ENCODE results near the gene RNF112. TPM values are rescaled to one million over a fixed set of nuclear protein-coding genes. Genes with fewer than 3 reads are reported as not detected.

The RNF112 gene
- total RNA-seq, 1 experiment from 2014 or later: 0.81 TPM

DNA sequence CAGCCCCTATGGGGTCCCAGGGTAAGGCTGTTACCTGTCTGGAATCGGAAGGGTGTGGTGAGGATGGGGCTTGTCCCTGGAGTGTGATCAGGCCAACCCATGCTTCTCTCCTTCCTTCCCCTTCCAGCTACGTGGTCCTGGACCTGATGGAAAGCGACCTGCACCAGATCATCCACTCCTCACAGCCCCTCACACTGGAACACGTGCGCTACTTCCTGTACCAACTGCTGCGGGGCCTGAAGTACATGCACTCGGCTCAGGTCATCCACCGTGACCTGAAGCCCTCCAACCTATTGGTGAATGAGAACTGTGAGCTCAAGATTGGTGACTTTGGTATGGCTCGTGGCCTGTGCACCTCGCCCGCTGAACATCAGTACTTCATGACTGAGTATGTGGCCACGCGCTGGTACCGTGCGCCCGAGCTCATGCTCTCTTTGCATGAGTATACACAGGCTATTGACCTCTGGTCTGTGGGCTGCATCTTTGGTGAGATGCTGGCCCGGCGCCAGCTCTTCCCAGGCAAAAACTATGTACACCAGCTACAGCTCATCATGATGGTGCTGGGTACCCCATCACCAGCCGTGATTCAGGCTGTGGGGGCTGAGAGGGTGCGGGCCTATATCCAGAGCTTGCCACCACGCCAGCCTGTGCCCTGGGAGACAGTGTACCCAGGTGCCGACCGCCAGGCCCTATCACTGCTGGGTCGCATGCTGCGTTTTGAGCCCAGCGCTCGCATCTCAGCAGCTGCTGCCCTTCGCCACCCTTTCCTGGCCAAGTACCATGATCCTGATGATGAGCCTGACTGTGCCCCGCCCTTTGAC is 30.3 kb upstream of the RNF112 start:
- H2BK12ac ChIP-seq (ENCODE audit: insufficient read length, low read depth, low read length): no peak overlapping the region
- peak overlapping the region; percentile 18 to 24; a peak in 2 of 5 replicates for H3K4me3 Mint-ChIP-seq
- H3K23ac ChIP-seq (ENCODE audit: insufficient read length, low read depth, low read length): no peak overlapping the region
- no CpG with 5 or more reads among the region's 29 CpGs for WGBS (ENCODE audit: extremely low coverage, insufficient read length, low lambda C conversion rate)
- H3K36me3 Mint-ChIP-seq (ENCODE audit: insufficient read depth in 1 of 3, low read depth in 3 of 3): peaks cover 37 to 63% (median 60%) of the 10 kb centered on the region in 3 experiments
- no peak overlapping the region for H2BK120ac ChIP-seq (ENCODE audit: low read depth, low read length, poor library complexity, severe bottlenecking)
- H3K9ac ChIP-seq (ENCODE audit: extremely low read depth, insufficient read length, low read length): no peak overlapping the region
- TF ChIP-seq, protein P1, sequence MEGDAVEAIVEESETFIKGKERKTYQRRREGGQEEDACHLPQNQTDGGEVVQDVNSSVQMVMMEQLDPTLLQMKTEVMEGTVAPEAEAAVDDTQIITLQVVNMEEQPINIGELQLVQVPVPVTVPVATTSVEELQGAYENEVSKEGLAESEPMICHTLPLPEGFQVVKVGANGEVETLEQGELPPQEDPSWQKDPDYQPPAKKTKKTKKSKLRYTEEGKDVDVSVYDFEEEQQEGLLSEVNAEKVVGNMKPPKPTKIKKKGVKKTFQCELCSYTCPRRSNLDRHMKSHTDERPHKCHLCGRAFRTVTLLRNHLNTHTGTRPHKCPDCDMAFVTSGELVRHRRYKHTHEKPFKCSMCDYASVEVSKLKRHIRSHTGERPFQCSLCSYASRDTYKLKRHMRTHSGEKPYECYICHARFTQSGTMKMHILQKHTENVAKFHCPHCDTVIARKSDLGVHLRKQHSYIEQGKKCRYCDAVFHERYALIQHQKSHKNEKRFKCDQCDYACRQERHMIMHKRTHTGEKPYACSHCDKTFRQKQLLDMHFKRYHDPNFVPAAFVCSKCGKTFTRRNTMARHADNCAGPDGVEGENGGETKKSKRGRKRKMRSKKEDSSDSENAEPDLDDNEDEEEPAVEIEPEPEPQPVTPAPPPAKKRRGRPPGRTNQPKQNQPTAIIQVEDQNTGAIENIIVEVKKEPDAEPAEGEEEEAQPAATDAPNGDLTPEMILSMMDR (conservative IDR thresholded peaks at IDR 0.05): no peak
- peaks cover 17 to 37% of the 10 kb centered on the region in 2 experiments for H3K4me1 Mint-ChIP-seq
- no peak overlapping the region for H4K8ac ChIP-seq (replicated peaks; ENCODE audit: insufficient read length, low read depth, low read length)
- peaks cover 7% of the 10 kb centered on the region for H3K23me2 ChIP-seq (ENCODE audit: insufficient read length, low read depth, low read length, poor library complexity, severe bottlenecking)
- H3K4ac ChIP-seq (ENCODE audit: low read depth, low read length): no peak overlapping the region
- H3K79me2 ChIP-seq (ENCODE audit: insufficient read depth, low read length): peaks cover 4% of the 10 kb centered on the region; the same call in 1 of the 2 replicates
- H3T11ph ChIP-seq (ENCODE audit: low read length): no peak overlapping the region
- H3K4me2 ChIP-seq (ENCODE audit: insufficient read depth, insufficient read length, low read length): no peak overlapping the region
- H4K20me1 ChIP-seq (ENCODE audit: control insufficient read depth, insufficient read depth, insufficient read length): no peaks in the 10 kb centered on the region
- no peaks in the 10 kb centered on the region for H3K9me3 ChIP-seq (ENCODE audit: control insufficient read depth, low read depth, low read length)
- no peak overlapping the region for H3K27ac Mint-ChIP-seq
- H2AFZ ChIP-seq (ENCODE audit: low read length): no peak overlapping the region
- no peak overlapping the region for H3K27ac ChIP-seq (ENCODE audit: insufficient read length, low read depth, low read length)
- H3K4me1 ChIP-seq (ENCODE audit: insufficient read depth, low read length): no peaks in the 10 kb centered on the region
- H2BK20ac ChIP-seq (ENCODE audit: low read depth, low read length, poor library complexity, severe bottlenecking): no peak overlapping the region
- no peak overlapping the region for H4K91ac ChIP-seq (ENCODE audit: insufficient read length, low read depth, low read length)
- H3K9me3 Mint-ChIP-seq: no peaks in the 10 kb centered on the region
- no peak overlapping the region for H2BK5ac ChIP-seq (ENCODE audit: insufficient read length, low read length)
- no peak for DNase-seq
- no peaks in the 10 kb centered on the region for H3K27me3 Mint-ChIP-seq (ENCODE audit: low read depth)
- no peak overlapping the region for H4K5ac ChIP-seq (ENCODE audit: insufficient read length, low read depth, low read length)
- peaks cover 6% of the 10 kb centered on the region for H3K79me1 ChIP-seq (ENCODE audit: insufficient read depth, low read depth, low read length, poor library complexity, severe bottlenecking)
- no peak overlapping the region for H3K56ac ChIP-seq (ENCODE audit: insufficient read length, low read depth, low read length)
- no peak overlapping the region for H3K14ac ChIP-seq (ENCODE audit: insufficient read depth, low read length)
- H3K27me3 ChIP-seq (ENCODE audit: insufficient read depth, low read length): no peaks in the 10 kb centered on the region
- H2BK15ac ChIP-seq (ENCODE audit: low read depth, low read length): no peak overlapping the region
- H3K18ac ChIP-seq (ENCODE audit: insufficient read length, low read depth, low read length): no peak overlapping the region
- H2AK5ac ChIP-seq (ENCODE audit: insufficient read length, low read length): no peak overlapping the region

Data from H9 (cell line).